Activated naive CD8-positive, alpha-beta T cell (primary cell): Measurements from ENCODE around the gene CAST.

Source experiments
- H3K27ac Mint-ChIP-seq: one replicate; pipeline ENCODE4 v1.8.0; 2021; ENCODE audit warnings: mixed read lengths
- H3K27me3 Mint-ChIP-seq: one replicate; pipeline ENCODE4 v1.8.0; 2021; ENCODE audit warnings: mixed read lengths
- H3K36me3 Mint-ChIP-seq: one replicate; pipeline ENCODE4 v1.8.0; 2021; ENCODE audit warnings: mixed read lengths
- H3K4me1 Mint-ChIP-seq: one replicate; pipeline ENCODE4 v1.8.0; 2021; ENCODE audit warnings: low read depth, mixed read lengths
- H3K4me3 Mint-ChIP-seq: one replicate; pipeline ENCODE4 v1.8.0; 2021; ENCODE audit warnings: mild to moderate bottlenecking, mixed read lengths
- H3K9me3 Mint-ChIP-seq: one replicate; pipeline ENCODE4 v1.8.0; 2021; ENCODE audit warnings: low read depth, mixed read lengths

Gene CAST

GRCh38 chr5:96652769-96653454 is 9.3 kb upstream of the CAST start:
- no peaks in the 10 kb centered on the region for H3K36me3 Mint-ChIP-seq
- H3K27ac Mint-ChIP-seq: no peak overlapping the region
- H3K9me3 Mint-ChIP-seq: no peaks in the 10 kb centered on the region
- H3K4me3 Mint-ChIP-seq: no peak overlapping the region
- H3K27me3 Mint-ChIP-seq: peaks cover 12% of the 10 kb centered on the region
- H3K4me1 Mint-ChIP-seq: peaks cover 11% of the 10 kb centered on the region

- no peak overlapping the region for H3K4me3 Mint-ChIP-seq
- H3K27me3 Mint-ChIP-seq: peaks cover 12% of the 10 kb centered on the region
- peaks cover 11% of the 10 kb centered on the region for H3K4me1 Mint-ChIP-seq
- H3K9me3 Mint-ChIP-seq: no peaks in the 10 kb centered on the region
- H3K36me3 Mint-ChIP-seq: no peaks in the 10 kb centered on the region
- H3K27ac Mint-ChIP-seq: no peak overlapping the region
Measured at GRCh38 chr5:96654209-96654608, 8.0 kb upstream of the CAST start.

- no peak overlapping the region for H3K4me3 Mint-ChIP-seq
- no peak overlapping the region for H3K27ac Mint-ChIP-seq
- H3K36me3 Mint-ChIP-seq: no peaks in the 10 kb centered on the region
- H3K27me3 Mint-ChIP-seq: peaks cover 12% of the 10 kb centered on the region
- H3K9me3 Mint-ChIP-seq: no peaks in the 10 kb centered on the region
- H3K4me1 Mint-ChIP-seq: peaks cover 11% of the 10 kb centered on the region
Measured at GRCh38 chr5:96655085-96655484, 7.1 kb upstream of the CAST start.

- H3K36me3 Mint-ChIP-seq: no peaks in the 10 kb centered on the region
- H3K4me3 Mint-ChIP-seq: no peak overlapping the region
- peaks cover 12% of the 10 kb centered on the region for H3K4me1 Mint-ChIP-seq
- peaks cover 12% of the 10 kb centered on the region for H3K27me3 Mint-ChIP-seq
- no peak overlapping the region for H3K27ac Mint-ChIP-seq
- H3K9me3 Mint-ChIP-seq: no peaks in the 10 kb centered on the region
Measured at GRCh38 chr5:96655506-96655905, 6.7 kb upstream of the CAST start.

- Mint-ChIP-seq H3K9me3 (no peaks in the 10 kb centered on the region), H3K36me3 (no peaks in the 10 kb centered on the region), H3K27ac (no peak overlapping the region), H3K4me1 (peaks cover 19% of the 10 kb centered on the region), H3K27me3 (peaks cover 8% of the 10 kb centered on the region), H3K4me3 (peak overlapping the region; percentile 49)
Measured at GRCh38 chr5:96657068-96657467, 5.1 kb upstream of the CAST start.

GRCh38 chr5:96658272-96658671 is 3.9 kb upstream of the CAST start:
- peaks cover 8% of the 10 kb centered on the region for H3K27me3 Mint-ChIP-seq
- H3K4me1 Mint-ChIP-seq: peaks cover 23% of the 10 kb centered on the region
- H3K9me3 Mint-ChIP-seq: no peaks in the 10 kb centered on the region
- no peak overlapping the region for H3K4me3 Mint-ChIP-seq
- no peaks in the 10 kb centered on the region for H3K36me3 Mint-ChIP-seq
- no peak overlapping the region for H3K27ac Mint-ChIP-seq

- Mint-ChIP-seq H3K27ac (no peak overlapping the region), H3K4me3 (no peak overlapping the region), H3K9me3 (no peaks in the 10 kb centered on the region), H3K4me1 (peaks cover 30% of the 10 kb centered on the region), H3K27me3 (peaks cover 8% of the 10 kb centered on the region), H3K36me3 (no peaks in the 10 kb centered on the region)
Measured at GRCh38 chr5:96659170-96659569, 3.0 kb upstream of the CAST start.

GRCh38 chr5:96660971-96661854 is 963 bp upstream of the CAST start:
- Mint-ChIP-seq H3K36me3 (no peaks in the 10 kb centered on the region), H3K9me3 (no peaks in the 10 kb centered on the region), H3K4me1 (peaks cover 37% of the 10 kb centered on the region), H3K27me3 (no peaks in the 10 kb centered on the region), H3K4me3 (peak overlapping the region; percentile 94), H3K27ac (peak overlapping the region; percentile 91)

- Mint-ChIP-seq H3K27ac (peak overlapping the region; percentile 93), H3K4me1 (peaks cover 27% of the 10 kb centered on the region), H3K36me3 (no peaks in the 10 kb centered on the region), H3K4me3 (peak overlapping the region; percentile 90), H3K9me3 (no peaks in the 10 kb centered on the region), H3K27me3 (no peaks in the 10 kb centered on the region)
Measured at GRCh38 chr5:96662725-96663518, 746 bp downstream of the CAST start.

- peaks cover 30% of the 10 kb centered on the region for H3K4me1 Mint-ChIP-seq
- no peaks in the 10 kb centered on the region for H3K9me3 Mint-ChIP-seq
- no peaks in the 10 kb centered on the region for H3K36me3 Mint-ChIP-seq
- H3K4me3 Mint-ChIP-seq: peak overlapping the region; percentile 90
- no peak overlapping the region for H3K27ac Mint-ChIP-seq
- no peaks in the 10 kb centered on the region for H3K27me3 Mint-ChIP-seq
Measured at GRCh38 chr5:96663608-96664007, 1.4 kb downstream of the CAST start.

GRCh38 chr5:96664669-96665068 is 2.5 kb downstream of the CAST start:
- Mint-ChIP-seq H3K27ac (no peak overlapping the region), H3K4me3 (peak overlapping the region; percentile 56), H3K4me1 (peaks cover 30% of the 10 kb centered on the region), H3K27me3 (no peaks in the 10 kb centered on the region), H3K36me3 (no peaks in the 10 kb centered on the region), H3K9me3 (no peaks in the 10 kb centered on the region)

- no peaks in the 10 kb centered on the region for H3K27me3 Mint-ChIP-seq
- H3K27ac Mint-ChIP-seq: no peak overlapping the region
- peaks cover 27% of the 10 kb centered on the region for H3K4me1 Mint-ChIP-seq
- peaks cover 8% of the 10 kb centered on the region for H3K36me3 Mint-ChIP-seq
- H3K4me3 Mint-ChIP-seq: no peak overlapping the region
- H3K9me3 Mint-ChIP-seq: no peaks in the 10 kb centered on the region
Measured at GRCh38 chr5:96668725-96669124, 6.5 kb downstream of the CAST start.

- H3K4me1 Mint-ChIP-seq: peaks cover 19% of the 10 kb centered on the region
Measured at GRCh38 chr5:96669909-96670308, 7.7 kb downstream of the CAST start.

GRCh38 chr5:96671441-96671840 is 9.3 kb downstream of the CAST start:
- Mint-ChIP-seq H3K4me1 (peaks cover 20% of the 10 kb centered on the region), H3K4me3 (no peak overlapping the region), H3K27ac (no peak overlapping the region)

More at GRCh38 chr5:96669909-96670308, 7.7 kb downstream of the CAST start:
- Mint-ChIP-seq H3K9me3 (no peaks in the 10 kb centered on the region), H3K27ac (no peak overlapping the region), H3K4me3 (no peak overlapping the region), H3K36me3 (peaks cover 8% of the 10 kb centered on the region), H3K27me3 (no peaks in the 10 kb centered on the region)

GRCh38 chr5:96673127-96673526 is 11.0 kb downstream of the CAST start:
- no peak overlapping the region for H3K4me3 Mint-ChIP-seq
- H3K36me3 Mint-ChIP-seq: peaks cover 15% of the 10 kb centered on the region
- no peaks in the 10 kb centered on the region for H3K27me3 Mint-ChIP-seq
- no peak overlapping the region for H3K27ac Mint-ChIP-seq
- H3K4me1 Mint-ChIP-seq: peaks cover 18% of the 10 kb centered on the region
- H3K9me3 Mint-ChIP-seq: no peaks in the 10 kb centered on the region

More at GRCh38 chr5:96671441-96671840, 9.3 kb downstream of the CAST start:
- Mint-ChIP-seq H3K36me3 (peaks cover 13% of the 10 kb centered on the region), H3K27me3 (no peaks in the 10 kb centered on the region), H3K9me3 (no peaks in the 10 kb centered on the region)
